Right renal pelvis (tissue), 4 donors: ENCODE results near the gene SORT1. TPM values are rescaled to one million over a fixed set of nuclear protein-coding genes. Genes with fewer than 3 reads are reported as not detected.
"Not testable (repeated sequence)": the region's sequence is repeated elsewhere in the genome, so short reads cannot be mapped to it uniquely, and the experiment has no call there.

Source experiments
- DNase-seq, 4 donors: peaks; one replicate each; pipeline ENCODE4 v3.0.0-alpha.2; 2013; ENCODE audit warnings: low read depth in 4 of 4, low spot score in 3 of 4, missing footprints in 1 of 4
- polyA plus RNA-seq, 4 donors: library from polyadenylated mRNA; unstranded; fragments of 120-200 nt; gene quantifications; one replicate each; pipeline ENCODE4 v1.2.1, GENCODE V29; 2013; ENCODE audit not compliant: insufficient read length in 4 of 4

The SORT1 gene
- polyA plus RNA-seq, 4 donors = 54.6 to 66.3 (median 62.6) TPM

DNA sequence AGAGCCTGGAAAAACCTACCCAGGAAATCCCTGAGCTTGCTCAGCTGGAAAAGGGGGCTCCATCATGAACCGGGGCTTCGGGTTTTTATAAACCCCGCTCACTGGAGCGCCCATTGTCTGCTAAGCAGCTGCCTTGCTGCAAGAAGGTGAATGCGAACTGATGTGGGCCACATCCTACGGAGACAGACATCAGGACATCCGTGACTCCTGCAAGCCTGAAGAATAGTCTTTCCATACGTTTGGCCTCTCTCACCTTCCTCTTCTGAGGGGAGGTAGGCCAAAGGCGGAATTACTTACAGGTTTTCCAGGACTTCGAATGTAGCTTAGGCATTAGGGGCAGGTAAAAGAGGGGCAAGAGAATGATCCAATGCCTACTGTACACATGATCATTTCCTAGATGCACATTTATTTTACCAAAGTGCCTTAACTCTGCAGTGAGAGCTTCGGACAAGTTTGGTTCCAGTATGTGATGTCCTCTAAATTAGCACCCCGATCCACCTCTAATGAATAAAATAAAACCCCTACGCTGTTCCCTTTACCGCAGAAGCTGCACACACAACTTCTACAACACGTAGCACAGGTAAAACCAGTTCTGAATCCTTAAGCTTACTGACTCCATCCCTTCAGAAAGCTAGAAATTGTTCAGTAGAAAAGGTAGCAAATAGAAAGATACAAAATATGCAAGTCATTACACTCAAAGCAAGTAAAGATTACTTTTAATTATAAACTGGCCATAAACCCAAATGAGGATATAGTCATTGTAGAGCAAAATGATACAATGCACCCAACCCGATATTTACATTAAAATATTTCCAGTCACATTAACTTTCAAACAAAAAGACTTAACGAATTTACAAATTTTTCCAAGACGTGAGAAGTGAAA is 866 bp upstream of the SORT1 start:
- no peak for DNase-seq

DNA sequence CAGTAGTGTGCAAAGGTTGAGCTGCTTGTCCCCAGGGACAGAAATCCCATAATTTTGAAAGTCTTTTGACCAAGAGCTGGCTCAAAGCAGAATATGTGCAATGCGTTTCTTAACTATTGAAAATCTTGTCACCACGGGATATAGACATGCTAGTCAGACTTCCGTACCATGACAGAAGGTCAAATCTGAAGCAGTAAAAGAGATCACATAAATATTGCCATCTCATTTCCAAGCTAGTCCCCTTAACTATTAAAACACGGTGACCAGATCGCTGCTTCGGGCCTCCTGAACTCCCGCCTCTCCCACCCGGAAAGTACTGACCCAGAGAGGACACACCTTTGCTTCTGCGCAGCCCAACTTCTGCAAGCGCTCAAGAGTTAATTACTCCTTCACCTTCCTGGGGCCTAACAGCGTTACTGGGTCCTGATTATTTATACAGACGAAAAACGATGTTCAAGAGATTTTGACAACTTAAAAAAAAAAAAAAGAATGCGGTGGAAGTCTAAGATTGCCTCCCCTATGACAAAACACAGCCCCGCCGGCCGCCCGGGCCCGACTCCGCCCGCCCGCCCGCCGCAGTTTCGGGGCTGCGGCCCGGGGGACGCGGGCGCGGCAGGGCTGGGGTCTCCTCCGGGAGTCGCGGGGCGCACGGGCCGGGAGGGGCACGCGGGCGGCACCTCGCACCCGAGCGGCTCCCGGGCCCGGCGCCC is 692 bp downstream of the SORT1 start:
- no peak for DNase-seq

DNA sequence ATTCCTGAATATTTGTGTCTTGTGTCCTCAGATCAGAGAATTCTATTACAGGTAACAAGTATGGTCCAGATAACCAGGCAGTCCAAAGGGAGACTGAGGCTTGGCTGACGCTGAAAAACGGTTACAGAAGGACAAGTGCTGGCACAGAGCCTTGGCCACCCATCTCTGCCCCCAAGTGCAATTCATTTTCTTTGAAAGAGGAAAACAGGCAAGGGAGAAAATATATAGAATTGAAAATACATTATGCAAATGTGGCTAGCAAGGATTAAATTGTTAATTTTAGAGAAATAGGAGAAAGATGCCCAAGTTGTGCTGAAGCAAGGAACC is 1.2 kb downstream of the SORT1 start:
- no peak for DNase-seq

DNA sequence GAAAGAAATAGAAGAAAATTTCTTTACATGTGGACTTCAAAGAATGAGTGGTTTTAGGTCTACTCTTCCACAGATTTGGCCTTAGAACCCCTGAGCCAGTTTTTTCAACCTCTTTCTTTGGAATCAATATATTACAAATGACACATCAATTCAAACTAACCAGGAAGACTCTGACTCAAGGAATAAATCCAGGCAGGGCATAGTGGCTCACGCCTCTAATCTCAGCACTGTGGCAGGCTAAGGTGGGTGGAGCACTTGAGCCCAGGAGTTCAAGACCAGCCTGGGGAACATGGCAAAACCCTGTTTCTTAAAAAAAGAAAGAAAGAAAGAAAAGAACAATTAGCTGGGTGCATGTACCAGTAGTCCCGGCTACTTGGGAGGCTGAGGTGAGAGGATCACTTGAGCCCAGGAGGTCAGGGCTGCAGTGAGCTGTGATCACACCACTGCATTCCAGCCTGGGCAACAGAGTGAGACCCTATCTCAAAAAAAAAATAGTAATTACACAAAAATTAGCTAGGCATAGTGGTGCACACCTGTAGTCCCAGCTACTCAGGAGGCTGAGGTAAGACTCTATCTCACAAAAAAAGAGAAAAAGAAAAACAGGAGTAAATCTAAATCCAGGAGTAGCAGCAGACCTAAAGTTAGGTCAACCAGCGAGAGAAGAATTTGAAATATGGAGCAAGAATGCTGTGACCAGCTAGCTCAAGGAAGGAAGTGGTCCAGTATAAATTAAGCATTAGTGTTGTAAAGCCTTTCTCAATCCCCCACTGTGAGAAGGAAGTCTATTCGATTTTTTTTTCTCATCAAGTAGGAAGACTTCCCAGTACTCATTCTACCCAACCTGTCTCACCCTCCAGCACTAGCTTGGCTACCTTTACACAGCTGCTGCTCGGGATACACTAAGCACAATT is 1.9 kb downstream of the SORT1 start:
- DNase-seq = no peak

DNA sequence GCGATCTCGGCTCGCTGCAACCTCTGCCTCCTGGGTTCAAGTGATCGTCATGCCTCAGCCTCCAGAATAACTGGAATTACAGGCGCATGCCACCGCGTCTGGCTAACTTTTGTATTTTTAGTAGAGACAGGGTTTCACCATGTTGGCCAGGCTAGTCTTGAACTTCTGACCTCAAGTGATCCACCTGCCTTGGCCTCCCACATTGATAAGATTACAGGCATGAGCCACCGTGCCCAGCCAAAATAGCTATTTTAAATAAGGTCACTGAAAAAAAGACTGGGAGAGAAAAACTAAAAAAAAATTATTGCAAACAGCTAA is 2.5 kb downstream of the SORT1 start:
- not testable (repeated sequence) for DNase-seq

DNA sequence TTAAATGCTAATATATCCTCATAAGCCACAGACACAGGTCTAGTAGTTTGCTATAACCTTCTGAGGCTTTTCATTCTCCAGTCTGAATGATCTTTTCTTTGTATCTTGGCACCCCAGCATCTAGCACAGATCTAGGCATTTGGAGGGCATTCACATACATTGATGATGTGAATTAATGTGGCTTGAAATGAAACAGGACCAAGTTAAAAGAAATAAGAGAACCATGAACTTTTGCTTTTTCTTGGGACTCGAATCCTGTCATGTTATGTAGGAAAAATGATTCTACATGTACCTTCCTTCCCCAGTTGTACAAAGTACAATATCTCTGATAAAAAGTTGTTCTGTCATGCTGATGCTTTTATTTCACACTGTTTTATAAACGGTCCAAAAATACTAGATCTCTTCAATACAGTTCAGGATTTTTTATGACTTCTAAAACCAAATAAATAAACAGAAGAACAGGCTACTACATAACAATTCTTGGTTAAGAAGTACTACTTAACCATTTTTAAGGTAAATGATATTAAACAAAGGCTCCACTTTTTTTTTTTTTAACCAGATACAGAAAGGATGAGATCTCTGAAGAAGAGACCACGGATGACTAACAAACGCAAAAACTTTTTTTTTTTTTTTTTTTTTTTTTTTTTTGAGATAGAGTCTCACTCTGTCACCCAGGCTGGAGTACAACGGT is 3.0 kb downstream of the SORT1 start:
- no peak for DNase-seq

DNA sequence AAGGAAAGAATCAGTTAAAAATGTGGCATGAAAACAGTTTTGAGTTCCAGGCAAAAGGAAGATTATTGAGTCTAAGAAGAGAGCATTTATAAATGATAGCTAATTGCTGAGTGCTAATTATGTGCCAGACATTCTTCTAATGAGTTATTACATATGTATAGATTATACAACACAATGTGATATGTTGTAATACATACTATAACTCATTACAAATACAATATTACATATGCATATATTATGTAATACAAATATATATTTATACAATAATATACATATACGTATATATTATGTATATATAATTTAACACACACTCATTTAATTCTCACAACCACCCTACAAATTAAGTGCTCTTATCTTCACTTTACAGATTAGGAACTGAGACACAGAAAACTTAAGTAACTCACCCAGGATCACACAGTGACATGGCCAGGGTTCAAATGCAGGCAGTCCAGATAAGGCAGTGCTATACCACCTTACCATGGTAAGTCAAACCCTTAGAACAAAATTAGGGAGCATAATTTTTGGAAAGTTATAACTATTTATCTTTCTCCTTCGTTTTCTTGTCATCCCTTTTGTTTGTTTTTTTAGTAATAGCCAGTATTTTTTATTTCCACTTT is 4.0 kb downstream of the SORT1 start:
- no peak for DNase-seq

DNA sequence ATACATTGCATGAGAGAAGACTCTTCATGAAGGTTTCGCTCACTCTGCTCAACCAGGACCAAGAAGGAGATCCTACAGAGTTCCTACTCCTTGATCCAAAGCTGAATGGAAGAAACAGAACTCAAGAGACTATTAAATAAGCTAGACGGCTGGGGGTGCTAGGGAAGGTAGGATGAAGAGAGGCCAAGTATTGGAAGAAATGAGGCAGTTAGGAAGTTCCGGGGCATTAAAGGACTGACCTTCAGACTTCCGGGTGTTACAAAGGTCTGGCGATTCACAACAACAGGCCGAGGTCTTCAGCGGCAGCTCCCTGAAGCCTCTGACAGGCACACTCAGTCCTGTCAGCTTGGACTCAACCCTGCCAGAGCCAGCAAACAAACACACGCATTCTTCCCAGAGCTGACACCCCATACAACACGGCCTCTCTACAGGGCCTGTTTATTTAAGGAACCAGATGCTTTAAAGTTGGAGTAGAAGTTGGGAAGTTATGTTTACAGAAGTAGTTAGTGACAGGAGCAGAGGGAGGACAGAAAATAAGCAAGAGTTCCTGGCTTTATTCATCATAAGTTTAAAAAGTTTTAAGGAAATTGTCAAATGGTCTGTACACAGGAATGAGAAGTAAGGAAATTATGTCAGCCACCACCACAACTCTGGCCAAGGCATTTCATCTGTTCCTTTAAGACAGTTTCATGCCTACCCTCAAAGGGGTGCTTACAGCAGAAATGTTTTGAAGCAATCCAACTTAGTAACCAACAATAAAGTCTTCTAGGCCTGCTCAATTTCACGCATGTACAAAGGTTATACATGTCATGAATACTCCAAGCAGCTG is 4.7 kb downstream of the SORT1 start:
- DNase-seq = no peak

DNA sequence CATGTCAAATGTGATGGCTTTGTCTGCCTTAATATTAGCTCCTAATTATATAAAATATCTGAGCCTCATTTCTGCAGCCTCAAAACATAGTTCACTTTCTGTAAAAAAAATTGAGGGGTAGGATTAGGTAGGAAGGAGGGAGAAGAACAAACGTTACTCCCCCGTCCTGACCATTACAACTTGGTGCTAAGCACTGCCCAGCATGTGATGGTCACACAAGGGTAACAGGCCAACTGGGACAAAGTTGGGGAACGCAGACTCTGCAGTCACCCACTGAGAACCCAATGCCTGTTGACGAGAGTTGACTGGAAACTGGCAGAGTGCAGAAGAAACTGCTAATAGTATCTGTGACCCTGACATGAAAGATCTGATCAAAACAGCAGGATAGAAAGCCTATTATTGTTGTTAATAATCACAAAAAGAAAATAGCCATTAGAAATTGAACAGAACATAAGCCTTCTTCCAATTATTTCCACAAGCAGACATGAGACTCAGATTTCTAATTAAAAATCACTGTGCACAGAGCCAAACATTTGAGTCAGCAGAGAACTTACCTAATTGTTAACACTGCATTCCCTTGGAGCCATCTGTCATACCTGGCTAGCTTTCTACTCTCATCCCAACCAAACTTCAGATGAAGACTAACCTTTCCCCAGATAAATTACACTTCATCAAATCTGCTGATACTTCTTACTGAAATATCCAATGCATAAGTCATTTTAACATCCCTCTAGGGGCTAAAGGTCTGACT is 5.5 kb downstream of the SORT1 start:
- DNase-seq = no peak

DNA sequence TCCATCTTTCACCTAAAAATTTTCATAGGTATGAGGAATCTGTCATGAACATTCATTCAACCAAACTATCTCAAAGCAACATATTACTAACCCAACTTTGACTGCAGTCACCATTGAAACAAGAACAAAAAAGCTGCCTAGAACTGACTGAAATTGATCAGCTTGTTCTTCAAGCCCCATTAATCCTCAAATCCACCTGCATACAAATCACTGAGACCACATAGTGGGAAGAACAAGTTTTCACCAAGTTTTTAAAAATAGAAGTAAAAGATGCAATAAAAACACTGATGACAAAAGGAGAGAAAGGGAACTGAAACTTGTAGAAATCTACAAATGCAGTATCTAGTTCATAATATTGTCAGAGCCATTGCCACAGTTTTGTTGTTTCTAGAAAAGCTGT is 6.1 kb downstream of the SORT1 start:
- DNase-seq = no peak

DNA sequence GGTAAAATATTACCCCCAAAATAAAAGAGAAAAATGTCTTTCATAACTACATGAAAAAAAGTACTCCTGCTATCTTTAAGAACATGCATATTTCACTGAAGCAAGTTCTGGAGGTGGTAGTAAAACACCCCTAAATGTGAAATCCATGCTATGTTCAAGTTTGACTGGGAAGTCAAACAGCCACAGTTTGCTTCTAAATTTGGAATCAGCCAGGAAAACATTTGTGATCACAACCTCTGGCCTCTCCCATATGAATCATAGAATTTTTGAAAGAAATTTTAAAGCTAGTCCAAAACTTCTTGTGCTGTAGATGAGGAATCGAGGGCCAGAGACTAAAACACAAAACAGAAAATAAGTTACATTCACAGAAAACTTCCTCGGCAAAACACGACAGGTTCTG is 6.6 kb downstream of the SORT1 start:
- no peak for DNase-seq

DNA sequence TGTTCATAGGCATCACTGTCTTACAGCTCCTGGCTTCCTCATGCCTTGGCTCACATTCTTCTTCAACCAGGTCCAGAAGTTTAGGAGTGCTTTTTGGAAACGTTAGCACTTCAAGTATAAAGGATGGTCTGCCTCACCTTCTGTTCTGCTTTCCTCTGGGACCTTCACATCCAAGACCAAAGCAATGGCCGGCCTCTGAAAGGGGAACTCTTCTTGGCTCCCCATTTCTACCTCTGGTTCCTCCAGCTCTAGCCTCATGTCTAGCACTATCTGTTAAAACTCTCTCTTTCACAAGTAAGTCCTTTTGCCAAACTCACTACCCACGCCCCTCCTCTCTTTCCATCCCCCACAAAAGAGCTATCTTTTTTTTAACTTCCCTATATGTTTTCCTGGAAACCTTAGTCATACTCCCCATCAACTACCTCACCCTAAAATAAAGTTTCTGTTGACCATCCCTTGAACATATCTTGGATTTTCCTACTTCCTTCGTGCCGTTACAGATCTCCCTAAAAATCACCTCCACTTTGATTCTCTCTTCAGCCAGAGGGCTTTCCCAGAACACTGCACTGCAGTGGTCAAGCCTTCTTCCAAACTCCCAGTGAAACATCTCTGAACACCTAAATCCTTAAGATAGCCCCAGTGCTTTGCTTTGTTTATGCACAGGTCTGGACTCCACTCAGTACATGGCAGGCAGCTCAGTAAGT is 7.9 kb downstream of the SORT1 start:
- no peak for DNase-seq

DNA sequence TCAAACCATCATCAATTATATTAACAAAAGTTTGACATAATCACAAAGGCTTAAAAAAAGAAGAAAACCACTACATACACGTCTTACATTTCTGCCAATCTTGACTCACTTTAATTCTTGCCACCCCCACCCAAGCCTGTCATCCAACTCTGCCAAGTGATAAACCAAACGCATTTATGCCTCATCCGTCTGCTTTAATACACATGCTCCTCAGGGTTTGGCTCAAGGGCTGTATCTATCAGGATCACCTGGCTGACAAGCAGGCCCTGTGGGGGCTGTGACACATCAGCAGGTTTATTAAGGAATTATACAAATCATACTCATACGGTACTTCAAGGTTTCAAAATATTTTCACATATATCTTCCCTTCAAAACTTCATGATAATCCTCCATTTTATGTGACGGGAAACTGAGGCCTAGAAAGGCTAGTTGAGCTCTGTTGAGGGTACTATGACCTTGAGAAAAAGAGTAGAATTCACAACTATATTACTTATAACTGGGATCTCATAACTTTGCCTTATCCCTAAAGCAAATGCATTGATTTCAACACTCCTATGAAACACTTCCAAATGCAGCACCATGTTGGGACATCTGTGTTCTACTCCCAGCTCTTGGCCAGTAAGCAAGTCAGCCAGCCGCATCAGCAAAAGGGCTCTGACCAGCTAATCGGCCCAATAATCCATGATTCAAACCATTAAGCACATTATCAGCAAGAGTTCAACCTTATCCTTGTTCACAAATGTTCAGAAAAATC is 8.7 kb downstream of the SORT1 start:
- DNase-seq = no peak

DNA sequence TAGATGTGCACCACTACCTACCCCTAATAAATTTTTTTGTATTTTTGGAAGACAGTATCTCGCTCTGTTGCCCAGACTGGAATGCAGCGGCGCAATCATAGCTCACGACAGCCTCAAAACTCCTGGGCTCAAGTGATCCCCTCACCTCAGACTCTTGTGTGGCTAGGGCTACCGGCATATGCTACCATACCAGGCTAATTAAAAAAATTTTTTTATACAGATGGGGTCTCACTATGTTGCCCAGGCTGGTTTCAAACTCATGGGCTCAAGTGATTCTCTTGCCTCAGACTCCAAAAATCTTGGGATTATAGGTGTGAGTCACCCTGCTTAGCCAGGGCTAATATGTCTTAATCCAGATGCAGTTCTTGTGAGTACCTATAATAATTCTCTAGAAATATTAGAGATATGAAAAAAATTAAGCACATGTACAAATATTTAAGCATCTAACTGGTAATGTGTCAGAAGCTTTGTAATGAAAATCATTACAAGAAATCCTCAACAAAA is 9.5 kb downstream of the SORT1 start:
- no peak for DNase-seq

DNA sequence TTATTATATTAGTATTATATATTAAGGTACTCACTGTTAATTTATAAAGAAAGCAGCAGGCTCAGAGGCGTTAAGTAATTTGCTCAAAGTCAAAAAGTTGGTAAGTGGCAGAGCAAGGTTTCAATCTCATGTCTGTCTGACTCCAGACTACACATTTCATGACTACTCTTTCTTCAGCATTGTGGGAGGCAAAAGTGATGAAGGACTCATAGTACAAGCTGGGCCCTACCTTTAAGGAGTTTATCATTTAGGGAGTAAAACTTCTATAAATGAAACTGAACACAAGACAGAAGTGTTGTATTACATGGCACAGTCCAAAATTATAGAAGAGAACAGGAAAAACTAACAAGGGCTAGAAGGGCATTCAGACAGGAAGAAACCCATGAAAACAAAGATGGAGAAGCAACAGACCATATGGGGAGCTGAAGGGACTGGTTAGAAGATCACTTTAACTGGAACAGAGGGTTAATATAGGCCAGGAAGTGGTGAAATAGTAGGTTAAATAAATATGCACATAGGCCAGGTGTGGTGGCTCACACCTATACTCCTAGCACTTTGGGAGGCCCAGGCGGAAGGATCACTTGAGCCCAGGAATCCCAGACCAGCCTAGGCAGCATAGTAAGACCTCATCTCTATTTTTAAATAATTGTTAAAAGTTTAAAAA is 11.5 kb downstream of the SORT1 start:
- DNase-seq = no peak

DNA sequence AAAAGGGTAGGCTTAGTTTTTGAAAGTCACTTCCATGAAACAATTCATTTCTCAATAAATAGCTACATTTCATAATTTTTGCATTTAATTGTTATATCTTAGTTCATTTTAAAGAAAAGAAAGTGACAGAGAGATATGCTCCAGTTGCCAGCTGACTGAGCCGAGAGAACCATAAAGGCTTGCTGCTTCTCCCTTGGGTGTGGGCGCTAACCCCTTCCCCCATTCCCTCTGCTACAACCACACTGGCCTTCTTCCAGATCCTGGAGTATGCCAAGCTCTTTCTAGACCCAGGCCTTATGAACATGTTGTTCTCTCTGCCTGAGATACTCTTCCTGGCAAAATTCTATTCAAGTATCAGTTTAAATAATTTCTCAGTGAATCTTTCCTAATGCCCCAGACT is 12.3 kb downstream of the SORT1 start:
- DNase-seq = no peak

DNA sequence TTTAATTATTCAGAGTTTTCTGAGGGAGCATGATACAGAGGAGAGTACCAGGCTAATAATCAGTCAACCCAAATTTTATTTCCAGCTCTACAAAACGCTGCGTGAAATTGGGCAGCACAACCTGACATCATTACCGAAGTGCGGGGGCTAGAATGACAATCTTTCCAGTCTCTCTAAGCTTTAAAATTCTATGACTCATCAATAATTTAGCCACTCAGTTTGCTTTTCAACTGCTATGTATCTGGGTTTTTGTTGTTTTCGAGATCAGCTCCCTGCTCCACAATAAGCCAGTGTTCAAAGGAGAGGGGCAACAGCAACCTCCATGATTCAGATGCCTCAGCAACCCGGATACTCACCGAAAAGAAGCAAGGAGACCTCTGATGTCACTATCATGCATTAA is 13.9 kb downstream of the SORT1 start:
- DNase-seq = no peak
